C4-2B (cell line): ENCODE results near the gene INPP5K.
"Not testable (repeated sequence)": the region's sequence is repeated elsewhere in the genome, so short reads cannot be mapped to it uniquely, and the experiment has no call there.

Source experiments
- H3K27ac ChIP-seq: fragments of 450-650 bp; 2 replicates; pipeline ENCODE4 v1.5.1; 2017
- CTCF ChIP-seq: fragments of 450-650 bp; conservative IDR thresholded peaks from 2 replicates; pipeline ENCODE4 v1.5.1; 2017; ENCODE audit warnings: mild to moderate bottlenecking
- ZFX ChIP-seq: fragments of 450-650 bp; IDR thresholded peaks from 2 replicates; pipeline ENCODE4 v1.6.1; 2017

The INPP5K gene

GRCh38 chr17:1511290-1511689 is 5.1 kb downstream of the INPP5K start:
- no peak overlapping the region for H3K27ac ChIP-seq
- TF ChIP-seq CTCF, result no peak
- no peak for TF ChIP-seq ZFX

GRCh38 chr17:1509290-1509881 is 7.0 kb downstream of the INPP5K start:
- H3K27ac ChIP-seq, result no peak overlapping the region
- TF ChIP-seq CTCF (no peak), ZFX (no peak)

- not testable (repeated sequence) for H3K27ac ChIP-seq
Measured at GRCh38 chr17:1508709-1509108, 7.7 kb downstream of the INPP5K start.

- H3K27ac ChIP-seq, result no peak overlapping the region
- TF ChIP-seq CTCF (no peak), ZFX (no peak)
Measured at GRCh38 chr17:1506649-1507267, 9.7 kb downstream of the INPP5K start.

GRCh38 chr17:1505586-1505985 is 10.8 kb downstream of the INPP5K start:
- peak overlapping the region; percentile 60 for H3K27ac ChIP-seq
- TF ChIP-seq CTCF, result no peak

GRCh38 chr17:1504866-1505265 is 11.5 kb downstream of the INPP5K start:
- no peak for TF ChIP-seq CTCF
- H3K27ac ChIP-seq, result peak overlapping the region; percentile 60

- no peak for TF ChIP-seq CTCF
- TF ChIP-seq ZFX, result no peak
- H3K27ac ChIP-seq, result peak overlapping the region; percentile 60
Measured at GRCh38 chr17:1503699-1504098, 12.7 kb downstream of the INPP5K start.

- H3K27ac ChIP-seq, result no peak overlapping the region
- TF ChIP-seq CTCF (no peak), ZFX (no peak)
Measured at GRCh38 chr17:1498869-1499268, 17.5 kb downstream of the INPP5K start.
